Trophoblast cell (in vitro differentiated cells and primary cell): Measurements from ENCODE around the gene XRCC4.
"Not testable (repeated sequence)": the region's sequence is repeated elsewhere in the genome, so short reads cannot be mapped to it uniquely, and the experiment has no call there.

ENCODE experiments used
- DNase-seq, 2 donors: peaks; one replicate each; pipeline ENCODE4 v3.0.0-alpha.2; 2016
- H2AFZ ChIP-seq: 2 replicates; pipeline ENCODE4 v1.6.1; 2013; ENCODE audit warnings: low read length, moderate library complexity, mild to moderate bottlenecking; ENCODE audit not compliant: insufficient read depth, poor library complexity
- H2AK5ac ChIP-seq: 2 replicates; pipeline ENCODE4 v1.6.1; 2013; ENCODE audit warnings: mild to moderate bottlenecking, low read length
- H2BK120ac ChIP-seq: 2 replicates; pipeline ENCODE4 v1.6.1; 2013; ENCODE audit warnings: low read length, mild to moderate bottlenecking, moderate library complexity; ENCODE audit not compliant: insufficient read depth, poor library complexity
- H2BK12ac ChIP-seq: 2 replicates; pipeline ENCODE4 v1.6.1; 2013; ENCODE audit warnings: mild to moderate bottlenecking, low read length, moderate library complexity
- H2BK5ac ChIP-seq: 2 replicates; pipeline ENCODE4 v1.6.1; 2013; ENCODE audit warnings: low read length, low read depth, moderate library complexity, mild to moderate bottlenecking; ENCODE audit not compliant: poor library complexity
- H3K14ac ChIP-seq: 2 replicates; pipeline ENCODE4 v1.6.1; 2013; ENCODE audit warnings: mild to moderate bottlenecking, low read length
- H3K18ac ChIP-seq: 2 replicates; pipeline ENCODE4 v1.6.1; 2013; ENCODE audit warnings: mild to moderate bottlenecking, low read length
- H3K23ac ChIP-seq: 2 replicates; pipeline ENCODE4 v1.6.1; 2013; ENCODE audit warnings: low read length
- H3K27ac ChIP-seq: 2 replicates; pipeline ENCODE4 v1.5.1; 2013; ENCODE audit warnings: low read depth, mild to moderate bottlenecking, inconsistent platforms, low read length, moderate library complexity
- H3K27me3 ChIP-seq: 2 replicates; pipeline ENCODE4 v1.6.1; 2013; ENCODE audit warnings: inconsistent platforms, mild to moderate bottlenecking, low read length, moderate library complexity; ENCODE audit not compliant: insufficient read depth
- H3K36me3 ChIP-seq, 2 experiments: 1 replicate in 1 of 2; 2 replicates in 1 of 2; pipeline ENCODE4 v1.6.1; 2013; ENCODE audit warnings: low read length in 2 of 2, mild to moderate bottlenecking in 2 of 2, moderate library complexity in 1 of 2; ENCODE audit not compliant: insufficient read depth in 2 of 2, control insufficient read depth in 1 of 2
- H3K4ac ChIP-seq: 2 replicates; pipeline ENCODE4 v1.6.1; 2013; ENCODE audit warnings: low read depth, mild to moderate bottlenecking, low read length, moderate library complexity
- H3K4me1 ChIP-seq, 2 experiments: 1 replicate in 1 of 2; 2 replicates in 1 of 2; pipeline ENCODE4 v1.6.1; 2013; ENCODE audit warnings: low read length in 2 of 2, mild to moderate bottlenecking in 2 of 2, moderate library complexity in 1 of 2; ENCODE audit not compliant: insufficient read depth in 2 of 2, control insufficient read depth in 1 of 2
- H3K4me2 ChIP-seq: 2 replicates; pipeline ENCODE4 v1.6.1; 2013; ENCODE audit warnings: inconsistent platforms, mild to moderate bottlenecking, low read length, moderate library complexity
- H3K4me3 ChIP-seq: 2 replicates; pipeline ENCODE4 v1.5.1; 2013; ENCODE audit warnings: mild to moderate bottlenecking, low read depth, low read length, inconsistent platforms
- H3K79me1 ChIP-seq: one replicate; pipeline ENCODE4 v1.6.1; 2013; ENCODE audit warnings: low read length
- H3K79me2 ChIP-seq: 2 replicates; pipeline ENCODE4 v1.6.1; 2013; ENCODE audit warnings: low read length, mild to moderate bottlenecking; ENCODE audit not compliant: control insufficient read depth, insufficient read depth, poor library complexity
- H3K9ac ChIP-seq: 2 replicates; pipeline ENCODE4 v1.6.1; 2013; ENCODE audit warnings: mild to moderate bottlenecking, low read length
- H3K9me3 ChIP-seq: 2 replicates; pipeline ENCODE4 v1.6.1; 2013; ENCODE audit warnings: low read depth, mild to moderate bottlenecking, control low read depth, inconsistent platforms, low read length; ENCODE audit not compliant: insufficient read depth
- H4K12ac ChIP-seq: 2 replicates; pipeline ENCODE4 v1.6.1; 2013; ENCODE audit warnings: low read depth, mild to moderate bottlenecking, low read length, moderate library complexity
- H4K8ac ChIP-seq: 2 replicates; pipeline ENCODE4 v1.6.1; 2013; ENCODE audit warnings: low read depth, mild to moderate bottlenecking, low read length, moderate library complexity
- H4K91ac ChIP-seq: one replicate; pipeline ENCODE4 v1.6.1; 2013; ENCODE audit warnings: low read depth, mild to moderate bottlenecking, low read length, moderate library complexity
- whole genome bisulfite sequencing: extraction: QIAGEN DNeasy Blood & Tissue Kit; methylation state at CpG from one replicate; pipeline ENCODE4 v1.1.7; 2013; ENCODE audit warnings: missing lambda C conversion rate; ENCODE audit not compliant: insufficient read length, insufficient coverage; ENCODE audit errors: extremely low coverage; 5-methylcytosine and 5-hydroxymethylcytosine counted together

XRCC4 gene

GRCh38 chr5:83253720-83254119 lies 176.4 kb downstream of the XRCC4 start:
- H3K14ac ChIP-seq: no peak overlapping the region
- no peak overlapping the region for H2BK120ac ChIP-seq
- H2BK12ac ChIP-seq: no peak overlapping the region
- H4K8ac ChIP-seq: no peak overlapping the region
- H3K18ac ChIP-seq: no peak overlapping the region
- H4K91ac ChIP-seq: no peak overlapping the region
- no peaks in the 10 kb centered on the region for H3K36me3 ChIP-seq
- no peak overlapping the region for H3K23ac ChIP-seq
- H3K9me3 ChIP-seq: no peaks in the 10 kb centered on the region
- H3K4me3 ChIP-seq: no peak overlapping the region
- H2BK5ac ChIP-seq: no peak overlapping the region
- H2AFZ ChIP-seq: no peak overlapping the region
- DNase-seq: no peak
- no peak overlapping the region for H4K12ac ChIP-seq
- H3K4me2 ChIP-seq: no peak overlapping the region
- no peaks in the 10 kb centered on the region for H3K27me3 ChIP-seq
- H3K9ac ChIP-seq: no peak overlapping the region
- H2AK5ac ChIP-seq: no peak overlapping the region
- no peak overlapping the region for H3K27ac ChIP-seq
- no peaks in the 10 kb centered on the region for H3K79me1 ChIP-seq
- H3K4me1 ChIP-seq: no peaks in the 10 kb centered on the region
- no peak overlapping the region for H3K4ac ChIP-seq
- no peaks in the 10 kb centered on the region for H3K79me2 ChIP-seq
- WGBS: no CpG with 5 or more reads among the region's 2 CpGs

DNA sequence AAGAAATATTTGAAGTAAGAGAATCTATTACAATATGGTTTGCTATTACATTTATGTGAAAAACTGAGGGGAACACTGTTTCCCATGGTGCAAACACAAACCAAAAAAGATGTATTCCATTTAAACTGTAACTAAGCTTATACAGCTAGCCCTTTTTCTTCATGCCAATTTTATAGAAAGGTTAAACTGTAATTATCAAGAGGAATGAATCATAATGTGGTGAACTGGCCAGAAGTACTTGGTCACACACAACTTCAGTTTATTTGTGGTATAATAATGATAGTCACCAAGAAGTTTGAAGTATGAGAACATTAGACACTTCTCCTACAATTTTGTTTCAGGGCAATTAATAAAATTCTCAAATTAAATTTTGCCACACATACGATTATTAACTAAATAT lies 177.9 kb downstream of the XRCC4 start:
- H2AK5ac ChIP-seq: no peak overlapping the region
- H3K79me1 ChIP-seq: no peaks in the 10 kb centered on the region
- H3K14ac ChIP-seq: no peak overlapping the region
- WGBS: no CpG with 5 or more reads among the region's 1 CpG
- H3K9ac ChIP-seq: no peak overlapping the region
- H2AFZ ChIP-seq: no peak overlapping the region
- no peak overlapping the region for H4K91ac ChIP-seq
- no peaks in the 10 kb centered on the region for H3K9me3 ChIP-seq
- H3K18ac ChIP-seq: no peak overlapping the region
- H3K79me2 ChIP-seq: no peaks in the 10 kb centered on the region
- no peak overlapping the region for H4K12ac ChIP-seq
- H3K27ac ChIP-seq: no peak overlapping the region
- no peak for DNase-seq
- no peak overlapping the region for H2BK5ac ChIP-seq
- H3K36me3 ChIP-seq: no peaks in the 10 kb centered on the region
- no peak overlapping the region for H3K4me3 ChIP-seq
- H2BK120ac ChIP-seq: no peak overlapping the region
- no peak overlapping the region for H3K4ac ChIP-seq
- H3K4me2 ChIP-seq: no peak overlapping the region
- no peaks in the 10 kb centered on the region for H3K4me1 ChIP-seq
- H2BK12ac ChIP-seq: no peak overlapping the region
- H3K23ac ChIP-seq: no peak overlapping the region
- no peak overlapping the region for H4K8ac ChIP-seq
- H3K27me3 ChIP-seq: no peaks in the 10 kb centered on the region

DNA sequence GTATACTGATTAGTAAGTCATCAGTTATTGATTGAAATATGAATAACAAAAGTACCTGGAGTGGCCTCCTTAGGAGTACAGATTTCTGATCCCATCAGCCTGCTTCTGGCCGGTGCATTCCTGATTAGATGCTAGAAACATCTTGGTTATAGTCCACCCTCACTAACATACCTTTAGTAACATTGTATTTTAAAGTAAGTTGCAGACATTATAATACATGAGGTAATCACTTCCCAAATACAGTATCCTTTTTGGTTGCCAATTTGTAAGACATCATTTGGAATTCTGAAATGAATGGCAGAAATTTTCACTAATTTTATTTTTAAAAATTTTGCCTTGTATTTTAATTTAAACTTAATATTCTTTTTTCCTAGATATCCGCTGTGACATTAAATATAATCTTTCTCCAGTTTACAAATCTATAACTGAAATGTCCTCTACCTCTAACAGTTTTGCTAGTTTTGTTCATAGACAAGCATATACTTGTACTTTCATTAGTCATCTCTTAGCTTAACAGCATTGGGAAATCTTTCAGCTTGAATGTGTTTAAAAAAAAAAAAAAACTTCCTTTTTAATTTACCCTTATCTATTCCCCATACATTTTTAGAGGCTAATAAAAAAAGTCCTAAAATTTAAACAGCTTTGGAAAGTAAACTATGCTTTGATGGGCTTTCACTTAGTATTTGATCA lies 178.9 kb downstream of the XRCC4 start:
- no peaks in the 10 kb centered on the region for H3K4me1 ChIP-seq
- no peaks in the 10 kb centered on the region for H3K79me2 ChIP-seq
- no peak overlapping the region for H3K18ac ChIP-seq
- H3K36me3 ChIP-seq: no peaks in the 10 kb centered on the region
- H3K9me3 ChIP-seq: no peaks in the 10 kb centered on the region
- H4K12ac ChIP-seq: no peak overlapping the region
- H3K9ac ChIP-seq: no peak overlapping the region
- no peak overlapping the region for H4K8ac ChIP-seq
- H3K27ac ChIP-seq: no peak overlapping the region
- no peak overlapping the region for H4K91ac ChIP-seq
- no peak overlapping the region for H3K4me3 ChIP-seq
- no peaks in the 10 kb centered on the region for H3K27me3 ChIP-seq
- no peak overlapping the region for H3K23ac ChIP-seq
- H2AFZ ChIP-seq: no peak overlapping the region
- no peak overlapping the region for H2BK120ac ChIP-seq
- no CpG with 5 or more reads among the region's 2 CpGs for WGBS
- H2BK12ac ChIP-seq: no peak overlapping the region
- no peaks in the 10 kb centered on the region for H3K79me1 ChIP-seq
- no peak overlapping the region for H2AK5ac ChIP-seq
- H3K4ac ChIP-seq: no peak overlapping the region
- no peak overlapping the region for H2BK5ac ChIP-seq
- DNase-seq: no peak
- no peak overlapping the region for H3K14ac ChIP-seq
- H3K4me2 ChIP-seq: no peak overlapping the region

DNA sequence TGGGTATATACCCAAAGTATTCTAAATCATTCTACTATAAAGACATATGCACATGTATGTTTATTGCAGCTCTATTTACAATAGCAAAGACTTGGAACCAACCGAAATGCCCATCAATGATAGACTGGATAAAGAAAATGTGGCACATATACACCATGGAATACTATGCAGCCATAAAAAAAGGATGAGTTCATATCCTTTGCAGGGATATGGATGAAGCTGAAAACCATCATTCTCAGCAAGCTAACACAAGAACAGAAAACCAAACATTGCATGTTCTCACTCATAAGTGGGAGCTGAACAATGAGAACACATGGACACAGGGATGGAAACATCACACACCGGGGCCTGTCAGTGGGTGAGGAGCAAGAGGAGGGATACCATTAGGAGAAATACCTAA lies 180.3 kb downstream of the XRCC4 start:
- H3K23ac ChIP-seq, H3K79me1 ChIP-seq, H2AFZ ChIP-seq, H3K9ac ChIP-seq, DNase-seq, H4K91ac ChIP-seq, H2AK5ac ChIP-seq, H3K4ac ChIP-seq, H3K27me3 ChIP-seq, H3K4me2 ChIP-seq, H3K9me3 ChIP-seq, H4K12ac ChIP-seq, H2BK12ac ChIP-seq, H3K79me2 ChIP-seq, H4K8ac ChIP-seq, H3K36me3 ChIP-seq, H3K4me1 ChIP-seq, H3K27ac ChIP-seq, H3K4me3 ChIP-seq, H2BK120ac ChIP-seq, H3K18ac ChIP-seq, H2BK5ac ChIP-seq, H3K14ac ChIP-seq: not testable (repeated sequence)
- no CpG with 5 or more reads among the region's 2 CpGs for WGBS
